GM12873 (cell line): ENCODE measurements around the gene MAT2A.

ENCODE experiments used
- CTCF ChIP-seq: IDR thresholded peaks from 2 replicates; pipeline ENCODE4 v1.5.1; 2012; ENCODE audit warnings: low read depth, mild to moderate bottlenecking, moderate library complexity, low read length, control low read depth; ENCODE audit not compliant: insufficient read depth; ENCODE audit errors: missing control alignments

The MAT2A gene

GRCh38 chr2:85579266-85579935 is 40.4 kb downstream of the MAT2A start:
- no peak for TF ChIP-seq CTCF

GRCh38 chr2:85580206-85580605 is 41.2 kb downstream of the MAT2A start:
- no peak for TF ChIP-seq CTCF

GRCh38 chr2:85582492-85582891 is 43.5 kb downstream of the MAT2A start:
- TF ChIP-seq CTCF: no peak

- TF ChIP-seq CTCF: no peak
These were observed 44.8 kb downstream of the MAT2A start for GRCh38 chr2:85583667-85584353.

GRCh38 chr2:85584354-85584856 is 45.4 kb downstream of the MAT2A start, which contains the start of gene VAMP5:
TSS of gene VAMP5 (plus strand) at chr2:85584431. CDS start at chr2:85584491, 60 bp downstream.
- no peak for TF ChIP-seq CTCF

- no peak for TF ChIP-seq CTCF
These were observed 46.2 kb downstream of the MAT2A start for GRCh38 chr2:85584857-85585780.

GRCh38 chr2:85585781-85586105 is 46.8 kb downstream of the MAT2A start:
- no peak for TF ChIP-seq CTCF
